DND-41 (cell line): ENCODE data around the gene CLSTN2.

Experiments
- ATAC-seq: fragments of 200-7000 bp; cut with Tn5 transposase; 3 replicates; pipeline ENCODE4 v1.9.1; 2021; ENCODE audit warnings: low read depth; ENCODE audit not compliant: insufficient read depth
- DNase-seq: peaks from one replicate; pipeline ENCODE4 v3.0.0-alpha.2; 2020
- H2AFZ ChIP-seq: 2 replicates; pipeline ENCODE4 v1.6.0; 2012; ENCODE audit warnings: low read depth, low read length
- H3K27ac ChIP-seq: 2 replicates; pipeline ENCODE4 v1.5.1; 2012; ENCODE audit warnings: low read length, inconsistent platforms
- H3K27me3 ChIP-seq: fragments of 200-600 bp; sonication (generic); 2 replicates; pipeline ENCODE4 v1.6.0; 2012; ENCODE audit warnings: low read length, mild to moderate bottlenecking, inconsistent platforms; ENCODE audit not compliant: insufficient read depth, poor library complexity
- H3K36me3 ChIP-seq: 2 replicates; pipeline ENCODE4 v1.5.1; 2012; ENCODE audit warnings: low read length, inconsistent platforms; ENCODE audit not compliant: insufficient read depth
- H3K4me1 ChIP-seq: 2 replicates; pipeline ENCODE4 v1.5.1; 2012; ENCODE audit warnings: mild to moderate bottlenecking, low read length; ENCODE audit not compliant: insufficient read depth
- H3K4me2 ChIP-seq: 2 replicates; pipeline ENCODE4 v1.6.0; 2012; ENCODE audit warnings: mild to moderate bottlenecking, moderate library complexity, low read length, inconsistent platforms; ENCODE audit not compliant: insufficient read depth
- H3K4me3 ChIP-seq, 2 experiments: fragments of 200-600 bp in 1 of 2; shearing (Covaris generic) in 1 of 2; 2 replicates each; pipeline ENCODE4 v1.5.1; 2012 to 2016; ENCODE audit warnings: inconsistent platforms in 2 of 2, low read length in 2 of 2, mild to moderate bottlenecking in 2 of 2, low read depth in 1 of 2, moderate library complexity in 1 of 2
- H3K79me2 ChIP-seq: 2 replicates; pipeline ENCODE4 v1.6.0; 2012; ENCODE audit warnings: low read length, inconsistent platforms; ENCODE audit not compliant: insufficient read depth
- H3K9ac ChIP-seq: 2 replicates; pipeline ENCODE4 v1.6.0; 2012; ENCODE audit warnings: low read depth, mild to moderate bottlenecking, inconsistent platforms, low read length, moderate library complexity
- H3K9me3 ChIP-seq: 2 replicates; pipeline ENCODE4 v1.5.1; 2012; ENCODE audit warnings: low read length, moderate library complexity, mild to moderate bottlenecking, inconsistent platforms; ENCODE audit not compliant: insufficient read depth, severe bottlenecking
- H4K20me1 ChIP-seq: 2 replicates; pipeline ENCODE4 v1.6.0; 2012; ENCODE audit warnings: low read length; ENCODE audit not compliant: insufficient read depth
- CTCF ChIP-seq: IDR thresholded peaks from 2 replicates; pipeline ENCODE4 v1.5.1; 2012; ENCODE audit warnings: borderline replicate concordance, low read length, moderate library complexity, mild to moderate bottlenecking; ENCODE audit not compliant: poor library complexity, severe bottlenecking; ENCODE audit errors: extremely low read depth
- EZH2 ChIP-seq: IDR thresholded peaks from 3 replicates; pipeline ENCODE4 v1.6.1; 2012; ENCODE audit warnings: borderline replicate concordance, low read depth, mild to moderate bottlenecking, moderate library complexity, low read length, inconsistent platforms; ENCODE audit not compliant: severe bottlenecking

The CLSTN2 gene

DNA sequence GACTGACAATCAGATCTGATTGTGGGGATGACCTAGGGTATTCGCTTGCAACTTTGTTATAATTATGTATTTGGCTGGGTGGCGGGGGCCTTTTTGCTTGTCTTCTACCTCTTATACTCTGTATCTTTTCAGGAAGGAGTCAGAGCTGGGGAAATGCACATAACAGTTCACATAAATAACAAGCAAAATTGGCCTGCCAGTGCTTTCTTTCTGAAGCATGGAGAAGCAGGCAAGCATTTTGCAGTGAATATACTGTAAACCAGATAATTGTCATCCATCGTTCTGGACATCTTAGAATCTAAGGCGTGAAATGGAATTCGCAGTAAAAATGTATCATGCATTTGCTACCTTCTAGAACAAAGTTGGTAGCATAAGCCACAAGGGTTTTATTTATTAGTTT, 227.6 kb downstream of the CLSTN2 start:
- H3K4me1 ChIP-seq = no peaks in the 10 kb centered on the region
- no peak overlapping the region for H2AFZ ChIP-seq
- peaks cover 7% of the 10 kb centered on the region for H3K27me3 ChIP-seq
- no peak overlapping the region for H3K27ac ChIP-seq
- no peak overlapping the region for H3K4me2 ChIP-seq
- H3K4me3 ChIP-seq = no peak overlapping the region
- H3K36me3 ChIP-seq = no peaks in the 10 kb centered on the region
- no peaks in the 10 kb centered on the region for H3K79me2 ChIP-seq
- H3K9me3 ChIP-seq = no peaks in the 10 kb centered on the region
- no peaks in the 10 kb centered on the region for H4K20me1 ChIP-seq
- TF ChIP-seq CTCF (no peak), EZH2 (no peak)
- DNase-seq = no peak
- ATAC-seq = no peak
- H3K9ac ChIP-seq = no peak overlapping the region

GRCh38 chr3:140163159-140163763, 228.3 kb downstream of the CLSTN2 start:
- Histone ChIP-seq H3K9me3 (no peaks in the 10 kb centered on the region), H3K27me3 (peaks cover 7% of the 10 kb centered on the region), H2AFZ (no peak overlapping the region), H3K4me3 (no peak overlapping the region), H4K20me1 (no peaks in the 10 kb centered on the region), H3K4me2 (no peak overlapping the region), H3K36me3 (no peaks in the 10 kb centered on the region), H3K9ac (no peak overlapping the region), H3K79me2 (no peaks in the 10 kb centered on the region), H3K4me1 (no peaks in the 10 kb centered on the region), H3K27ac (no peak overlapping the region)
- ATAC-seq = no peak
- TF ChIP-seq EZH2 (no peak), CTCF (no peak)
- DNase-seq = no peak

DNA sequence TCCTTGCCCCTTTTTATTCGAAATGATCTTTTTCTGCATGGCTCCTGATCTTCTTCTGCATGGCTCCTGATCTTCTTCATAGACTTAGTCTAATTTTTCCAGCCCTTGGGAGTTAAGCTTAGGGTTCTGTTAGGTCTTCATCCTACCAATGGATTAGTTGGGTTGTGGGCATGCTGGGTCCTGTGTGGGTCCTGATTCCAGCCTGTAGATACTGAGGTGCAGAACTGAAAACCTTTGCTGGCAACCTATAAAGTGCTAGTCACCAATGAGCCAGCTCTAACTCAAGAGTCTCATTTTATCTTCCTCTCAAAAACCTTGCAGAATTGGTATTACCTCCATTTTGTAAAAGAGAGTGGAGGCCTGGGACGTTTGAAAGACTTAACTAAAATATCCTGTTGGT, 229.2 kb downstream of the CLSTN2 start:
- H3K4me3 ChIP-seq = no peak overlapping the region
- no peak overlapping the region for H2AFZ ChIP-seq
- ATAC-seq (no peak), DNase-seq (no peak)
- H3K79me2 ChIP-seq = no peaks in the 10 kb centered on the region
- H3K27me3 ChIP-seq = peaks cover 7% of the 10 kb centered on the region
- no peak overlapping the region for H3K9ac ChIP-seq
- H3K4me2 ChIP-seq = no peak overlapping the region
- H3K9me3 ChIP-seq = no peaks in the 10 kb centered on the region
- no peaks in the 10 kb centered on the region for H3K4me1 ChIP-seq
- H3K36me3 ChIP-seq = no peaks in the 10 kb centered on the region
- H4K20me1 ChIP-seq = no peaks in the 10 kb centered on the region
- H3K27ac ChIP-seq = no peak overlapping the region
- no peak for TF ChIP-seq EZH2
- TF ChIP-seq CTCF = no peak
